ENCODE data around the gene RASAL2.

Gene RASAL2

DNA sequence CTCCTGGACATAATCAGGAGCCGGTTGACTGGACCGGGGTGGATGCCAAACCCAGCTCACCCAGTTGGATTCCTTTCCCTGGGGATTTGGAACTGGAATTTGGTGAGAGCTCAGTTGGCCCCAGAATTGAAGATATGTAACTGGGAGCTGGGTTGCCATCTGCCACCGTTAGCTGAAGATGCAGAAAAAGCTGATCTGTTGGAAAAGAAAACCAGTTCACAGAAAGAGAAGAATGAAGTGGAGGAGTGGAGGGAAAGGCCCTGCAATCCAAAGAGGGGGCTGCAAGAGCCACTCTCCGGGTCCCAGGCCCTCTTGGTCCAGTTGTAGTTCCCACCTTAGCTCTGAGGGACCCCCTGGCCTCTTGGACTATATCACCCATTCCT lies 435.0 kb downstream of the RASAL2 start:
- no peak overlapping the region for H3K4me3 ChIP-seq (ENCODE audit: low read depth, low read length)

DNA sequence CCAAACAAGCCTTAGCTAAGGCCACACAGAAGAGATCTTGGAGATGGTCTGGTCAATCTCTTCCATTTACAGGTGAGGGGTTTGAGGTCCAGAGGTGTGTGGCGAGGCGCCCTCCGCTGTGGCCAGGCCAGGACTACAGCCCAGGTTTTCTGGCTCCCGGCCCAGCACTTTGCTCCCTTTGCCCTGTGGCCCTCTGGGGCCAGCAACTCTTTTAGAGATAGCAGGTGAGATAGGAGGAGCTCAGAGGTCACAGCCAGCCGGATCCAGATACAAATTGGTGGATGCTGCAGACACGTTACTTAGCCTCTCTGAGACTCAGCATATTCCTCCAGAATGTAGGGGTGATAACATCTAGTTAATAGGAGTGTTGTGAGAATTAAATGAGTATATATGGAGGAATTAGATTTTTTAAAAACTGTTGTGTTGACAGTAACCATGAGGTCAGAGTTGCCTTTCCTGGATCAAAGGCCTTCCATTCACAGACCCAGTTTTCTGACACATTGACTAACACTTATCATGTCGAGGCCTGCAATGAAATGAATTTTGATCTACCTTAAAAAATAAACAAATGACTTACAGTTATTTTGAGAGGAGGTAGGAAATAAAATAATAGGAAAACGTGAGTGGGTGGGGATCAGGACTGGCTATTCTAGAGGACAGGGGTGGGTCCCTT lies 435.6 kb downstream of the RASAL2 start:
- no peak overlapping the region for H3K4me3 ChIP-seq (ENCODE audit: low read depth, low read length)

GRCh38 chr1:178530037-178530402 lies 436.1 kb downstream of the RASAL2 start:
- no peak overlapping the region for H3K4me3 ChIP-seq (ENCODE audit: low read depth, low read length)

- no peak overlapping the region for H3K4me3 ChIP-seq (ENCODE audit: low read depth, low read length)
Measured at GRCh38 chr1:178530502-178530901, 436.6 kb downstream of the RASAL2 start.

GRCh38 chr1:178531887-178532286 lies 438.0 kb downstream of the RASAL2 start:
- H3K4me3 ChIP-seq (ENCODE audit: low read depth, low read length), result no peak overlapping the region

DNA sequence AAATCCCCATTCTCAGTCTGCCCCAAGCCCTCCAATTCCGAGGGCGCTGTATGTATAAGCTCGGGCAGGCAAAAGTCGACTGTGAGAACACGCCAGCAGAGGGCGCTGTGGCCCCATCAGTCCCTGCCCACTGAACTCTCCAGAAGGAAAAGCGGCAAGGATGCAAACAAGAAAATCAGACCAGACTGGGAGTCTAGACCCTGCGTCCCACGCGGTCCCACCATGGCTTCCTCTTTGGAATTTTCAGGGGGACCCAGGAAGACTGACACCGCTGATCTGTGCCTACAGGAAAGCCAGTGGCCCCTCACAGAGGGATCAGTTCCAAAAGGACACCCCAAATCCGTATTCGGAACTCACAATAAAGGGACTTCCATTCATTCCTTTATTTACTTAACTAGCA lies 438.5 kb downstream of the RASAL2 start:
- H3K4me3 ChIP-seq (ENCODE audit: low read depth, low read length), result no peak overlapping the region

GRCh38 chr1:178533121-178533946 lies 439.4 kb downstream of the RASAL2 start:
- H3K4me3 ChIP-seq (ENCODE audit: low read depth, low read length), result no peak overlapping the region
